ENCODE results near the gene IGFBP7. TPM values are rescaled to one million over a fixed set of nuclear protein-coding genes. Genes with fewer than 3 reads are reported as not detected.
"Not testable (repeated sequence)": the region's sequence is repeated elsewhere in the genome, so short reads cannot be mapped to it uniquely, and the experiment has no call there.

IGFBP7 gene
- polyA plus RNA-seq, 1 donor from 2014 or later = not detected

- peaks cover 2% of the 10 kb centered on the region for H3K27me3 Mint-ChIP-seq
Measured at GRCh38 chr4:57077550-57078343, 32.4 kb downstream of the IGFBP7 start.

GRCh38 chr4:57076646-57077045, 33.5 kb downstream of the IGFBP7 start:
- H3K27me3 Mint-ChIP-seq = peaks cover 2% of the 10 kb centered on the region
- H3K36me3 Mint-ChIP-seq = no peaks in the 10 kb centered on the region
- no peak overlapping the region for H3K4me3 Mint-ChIP-seq
- H3K4me1 Mint-ChIP-seq = no peaks in the 10 kb centered on the region
- H3K9me3 Mint-ChIP-seq = peaks cover 0 to 2% (median 0%) of the 10 kb centered on the region in 3 donors
- H3K27ac Mint-ChIP-seq = no peak overlapping the region

More at GRCh38 chr4:57077550-57078343, 32.4 kb downstream of the IGFBP7 start:
- H3K4me1 Mint-ChIP-seq = no peaks in the 10 kb centered on the region
- H3K9me3 Mint-ChIP-seq = peaks cover 0 to 2% (median 0%) of the 10 kb centered on the region in 3 donors
- H3K27ac Mint-ChIP-seq = no peak overlapping the region
- H3K36me3 Mint-ChIP-seq = no peaks in the 10 kb centered on the region
- no peak overlapping the region for H3K4me3 Mint-ChIP-seq

- H3K4me3 Mint-ChIP-seq = no peak overlapping the region
- no peak overlapping the region for H3K27ac Mint-ChIP-seq
- H3K4me1 Mint-ChIP-seq = no peaks in the 10 kb centered on the region
- no peaks in the 10 kb centered on the region for H3K36me3 Mint-ChIP-seq
- H3K27me3 Mint-ChIP-seq = peaks cover 2% of the 10 kb centered on the region
- no peaks in the 10 kb centered on the region for H3K9me3 Mint-ChIP-seq
Measured at GRCh38 chr4:57075367-57075766, 34.8 kb downstream of the IGFBP7 start.

- Mint-ChIP-seq H3K27ac (no peak overlapping the region), H3K27me3 (peaks cover 2% of the 10 kb centered on the region), H3K4me3 (no peak overlapping the region), H3K36me3 (no peaks in the 10 kb centered on the region), H3K9me3 (no peaks in the 10 kb centered on the region), H3K4me1 (no peaks in the 10 kb centered on the region)
Measured at GRCh38 chr4:57074744-57075143, 35.4 kb downstream of the IGFBP7 start.

- Mint-ChIP-seq H3K4me1 (no peaks in the 10 kb centered on the region), H3K4me3 (no peak overlapping the region), H3K9me3 (no peaks in the 10 kb centered on the region), H3K27me3 (peaks cover under 1% of the 10 kb centered on the region), H3K27ac (no peak overlapping the region), H3K36me3 (no peaks in the 10 kb centered on the region)
Measured at GRCh38 chr4:57073559-57073958, 36.6 kb downstream of the IGFBP7 start.

GRCh38 chr4:57071326-57071725, 38.9 kb downstream of the IGFBP7 start:
- Mint-ChIP-seq H3K27me3 (no peaks in the 10 kb centered on the region), H3K4me3 (no peak overlapping the region), H3K36me3 (no peaks in the 10 kb centered on the region), H3K9me3 (no peaks in the 10 kb centered on the region), H3K27ac (no peak overlapping the region), H3K4me1 (no peaks in the 10 kb centered on the region)

- Mint-ChIP-seq H3K27me3 (no peaks in the 10 kb centered on the region), H3K36me3 (no peaks in the 10 kb centered on the region), H3K27ac (no peak overlapping the region), H3K4me1 (no peaks in the 10 kb centered on the region), H3K4me3 (no peak overlapping the region), H3K9me3 (no peaks in the 10 kb centered on the region)
Measured at GRCh38 chr4:57070461-57070860, 39.7 kb downstream of the IGFBP7 start.

- Mint-ChIP-seq H3K9me3 (no peaks in the 10 kb centered on the region), H3K4me1 (no peaks in the 10 kb centered on the region), H3K27me3 (no peaks in the 10 kb centered on the region), H3K4me3 (no peak overlapping the region), H3K36me3 (no peaks in the 10 kb centered on the region), H3K27ac (no peak overlapping the region)
Measured at GRCh38 chr4:57068237-57068981, 41.8 kb downstream of the IGFBP7 start.

- H3K9me3 Mint-ChIP-seq = no peaks in the 10 kb centered on the region
- no peak overlapping the region for H3K4me3 Mint-ChIP-seq
- H3K4me1 Mint-ChIP-seq = no peaks in the 10 kb centered on the region
- no peak overlapping the region for H3K27ac Mint-ChIP-seq
- H3K36me3 Mint-ChIP-seq = no peaks in the 10 kb centered on the region
- H3K27me3 Mint-ChIP-seq = no peaks in the 10 kb centered on the region
Measured at GRCh38 chr4:57065730-57066482, 44.3 kb downstream of the IGFBP7 start.

GRCh38 chr4:57064811-57065711, 45.1 kb downstream of the IGFBP7 start:
- no peak overlapping the region for H3K27ac Mint-ChIP-seq
- H3K36me3 Mint-ChIP-seq = no peaks in the 10 kb centered on the region
- no peaks in the 10 kb centered on the region for H3K4me1 Mint-ChIP-seq
- H3K27me3 Mint-ChIP-seq = no peaks in the 10 kb centered on the region
- H3K4me3 Mint-ChIP-seq = no peak overlapping the region
- H3K9me3 Mint-ChIP-seq = no peaks in the 10 kb centered on the region

GRCh38 chr4:57064120-57064519, 46.1 kb downstream of the IGFBP7 start:
- Mint-ChIP-seq H3K9me3 (no peaks in the 10 kb centered on the region), H3K27me3 (no peaks in the 10 kb centered on the region), H3K4me3 (no peak overlapping the region), H3K27ac (no peak overlapping the region), H3K36me3 (no peaks in the 10 kb centered on the region), H3K4me1 (no peaks in the 10 kb centered on the region)

- no peaks in the 10 kb centered on the region for H3K9me3 Mint-ChIP-seq
- H3K36me3 Mint-ChIP-seq = no peaks in the 10 kb centered on the region
- H3K27me3 Mint-ChIP-seq = no peaks in the 10 kb centered on the region
- H3K27ac Mint-ChIP-seq = no peak overlapping the region
- H3K4me3 Mint-ChIP-seq = no peak overlapping the region
- no peaks in the 10 kb centered on the region for H3K4me1 Mint-ChIP-seq
Measured at GRCh38 chr4:57063518-57063917, 46.7 kb downstream of the IGFBP7 start.

GRCh38 chr4:57061395-57061794, 48.8 kb downstream of the IGFBP7 start:
- Mint-ChIP-seq H3K27me3 (no peaks in the 10 kb centered on the region), H3K36me3 (no peaks in the 10 kb centered on the region), H3K4me1 (no peaks in the 10 kb centered on the region), H3K9me3 (no peaks in the 10 kb centered on the region), H3K27ac (no peak overlapping the region), H3K4me3 (no peak overlapping the region)

GRCh38 chr4:57060717-57061067, 49.5 kb downstream of the IGFBP7 start:
- not testable (repeated sequence) for H3K4me1 Mint-ChIP-seq, H3K36me3 Mint-ChIP-seq, H3K9me3 Mint-ChIP-seq, H3K4me3 Mint-ChIP-seq, H3K27ac Mint-ChIP-seq, H3K27me3 Mint-ChIP-seq
